HepG2 (cell line): ENCODE results near the gene KIF22. TPM values are rescaled to one million over a fixed set of nuclear protein-coding genes. Genes with fewer than 3 reads are reported as not detected.

Experiments used
- DMAP1 ChIP-seq: IDR thresholded peaks from 2 replicates; pipeline ENCODE4 v1.6.1; 2016
- EEA1 ChIP-seq: sonication (generic); formaldehyde crosslinking; IDR thresholded peaks from 2 replicates; pipeline ENCODE4 v1.5.1; 2020; ENCODE audit warnings: mild to moderate bottlenecking, missing genetic modification reagents, borderline replicate concordance
- ELK4 ChIP-seq: sonication (generic); formaldehyde crosslinking; IDR thresholded peaks from 2 replicates; pipeline ENCODE4 v1.9.0; 2021; ENCODE audit warnings: missing genetic modification reagents, borderline replicate concordance
- GTF3A ChIP-seq: sonication (generic); formaldehyde crosslinking; conservative IDR thresholded peaks from 2 replicates; pipeline ENCODE4 v1.4.0; 2020; ENCODE audit warnings: mild to moderate bottlenecking, missing genetic modification reagents
- MXD3 ChIP-seq: IDR thresholded peaks from 2 replicates; pipeline ENCODE4 v1.6.1; 2016; ENCODE audit warnings: mild to moderate bottlenecking, missing biosample characterization, missing genetic modification reagents
- TBX3 ChIP-seq: fragments of 450-650 bp; IDR thresholded peaks from 2 replicates; pipeline ENCODE4 v1.6.1; 2017; ENCODE audit warnings: antibody characterized with exemption, mild to moderate bottlenecking, inconsistent platforms, borderline replicate concordance
- USF2 ChIP-seq, 2 experiments: sonication (generic) in 1 of 2; formaldehyde crosslinking in 1 of 2; IDR thresholded peaks; 2 replicates each; pipeline versions ENCODE4 v1.5.1 to v1.6.1; 2011 to 2020; ENCODE audit warnings: borderline replicate concordance in 1 of 2, low read depth in 1 of 2, low read length in 1 of 2, mild to moderate bottlenecking in 1 of 2, missing genetic modification reagents in 1 of 2, moderate library complexity in 1 of 2
- XBP1 ChIP-seq: sonication (generic); formaldehyde crosslinking; IDR thresholded peaks from 2 replicates; pipeline ENCODE4 v1.5.0; 2020; ENCODE audit warnings: missing genetic modification reagents
- ZBTB2 ChIP-seq: sonication (generic); formaldehyde crosslinking; IDR thresholded peaks from 2 replicates; pipeline ENCODE4 v1.8.0; 2022; ENCODE audit warnings: low read depth, missing genetic modification reagents
- ZBTB43 ChIP-seq: sonication (generic); formaldehyde crosslinking; conservative IDR thresholded peaks from 2 replicates; pipeline ENCODE4 v1.4.0; 2020; ENCODE audit warnings: missing genetic modification reagents
- ZNF136 ChIP-seq: sonication (generic); formaldehyde crosslinking; IDR thresholded peaks from 2 replicates; pipeline ENCODE4 v1.8.1; 2022; ENCODE audit warnings: low read depth, mild to moderate bottlenecking, moderate library complexity, missing genetic modification reagents
- ZNF274 ChIP-seq: sonication (generic); formaldehyde crosslinking; IDR thresholded peaks from 2 replicates; pipeline ENCODE4 v1.5.1; 2020; ENCODE audit warnings: mild to moderate bottlenecking, missing genetic modification reagents
- ZNF276 ChIP-seq: sonication (generic); formaldehyde crosslinking; IDR thresholded peaks from 2 replicates; pipeline ENCODE4 v1.4.0; 2020; ENCODE audit warnings: mild to moderate bottlenecking, low read depth, missing genetic modification reagents
- ZNF672 ChIP-seq: sonication (generic); formaldehyde crosslinking; IDR thresholded peaks from 2 replicates; pipeline ENCODE4 v1.8.1; 2022; ENCODE audit warnings: missing genetic modification reagents
- ZNF720 ChIP-seq: sonication (generic); formaldehyde crosslinking; IDR thresholded peaks from 2 replicates; pipeline ENCODE4 v1.4.0; 2020; ENCODE audit warnings: missing genetic modification reagents
- ZNF800 ChIP-seq: sonication (generic); formaldehyde crosslinking; IDR thresholded peaks from 2 replicates; pipeline ENCODE4 v1.4.0; 2020; ENCODE audit warnings: missing genetic modification reagents
- ZNF850 ChIP-seq: sonication (generic); formaldehyde crosslinking; conservative IDR thresholded peaks from 2 replicates; pipeline ENCODE4 v1.9.0; 2021; ENCODE audit warnings: mild to moderate bottlenecking, missing genetic modification reagents
- polyA plus RNA-seq, 8 experiments: library from polyadenylated mRNA; depleted of rRNA in 3 of 8; stranded (reverse) in 7 of 8; unstranded in 1 of 8; fragments of >200 nt; fragmentation: Illumina TruSeq in 4 of 8; extraction: Trizol in 4 of 8; gene quantifications; 2 replicates each; pipeline versions ENCODE4 v1.2.1 to v1.2.3, GENCODE V29; 2011 to 2016; ENCODE audit warnings: low read depth in 4 of 8, missing spikeins in 1 of 8, mixed read lengths in 1 of 8; ENCODE audit not compliant: insufficient read depth in 1 of 8
- total RNA-seq, 5 experiments: library from RNA; depleted of rRNA; stranded (reverse); fragments of >200 nt; fragmentation: Illumina TruSeq; extraction: Trizol; gene quantifications; 2 replicates each; pipeline ENCODE4 v1.2.3, GENCODE V29; 2016; ENCODE audit warnings: low read depth in 1 of 5

The KIF22 gene
- total and polyA plus RNA-seq, 2 of the 13 experiments (the other 11 are each of a cell fraction or from before 2014, with no cell fraction given) = 95.8 to 118 TPM

- TF ChIP-seq USF2 (IDR thresholded peaks at IDR 0.05; ENCODE audit: low read depth, low read length) (peak; percentile 65), USF2 (CRISPR knock-in tag; IDR thresholded peaks at IDR 0.05; ENCODE audit: borderline replicate concordance) (0 out of 2 replicates have a peak, but pooled peaks have one; percentile 47), ZNF850 (no peak; the same call in 1 of the 2 replicates), ZNF276 (CRISPR knock-in tag) (peak; percentile 98), ZNF274 (peak; percentile 99), ZBTB2 (CRISPR knock-in tag) (peak; percentile 93), DMAP1 (CRISPR knock-in tag) (peak; percentile 94), TBX3 (no peak), ZNF800 (peak; percentile 97), ZNF136 (CRISPR knock-in tag) (peak; percentile 98), EEA1 (CRISPR knock-in tag) (peak; percentile 99), ZNF720 (CRISPR knock-in tag) (no peak), ZBTB43 (CRISPR knock-in tag) (peak; percentile 98), XBP1 (CRISPR knock-in tag) (peak; percentile 94; the same call in 1 of the 2 replicates), ELK4 (CRISPR knock-in tag) (peak; percentile 91; the same call in 1 of the 2 replicates), MXD3 (CRISPR knock-in tag) (peak; percentile 99), ZNF672 (peak; percentile 97), GTF3A (CRISPR knock-in tag) (peak; percentile 84; the same call in 1 of the 2 replicates)
Observed at GRCh38 chr16:29807426-29808218, 17.1 kb downstream of the KIF22 start (continued).
